Measurements from ENCODE around the gene PAX7. TPM values are rescaled to one million over a fixed set of nuclear protein-coding genes. Genes with fewer than 3 reads are reported as not detected.
A peak's percentile ranks its signal among the peaks of the same experiment; 100 is the strongest.

Gene PAX7
- total and polyA plus RNA-seq, 2 experiments from 2014 or later = 0.03 TPM; not detected in 1

GRCh38 chr1:18649693-18650370, 19.2 kb downstream of the PAX7 start:
- no peak overlapping the region for H3K4me3 ChIP-seq
- H3K36me3 ChIP-seq (ENCODE audit: insufficient read depth) = no peaks in the 10 kb centered on the region; the same call in 1 of the 2 replicates
- H3K4me3 Mint-ChIP-seq = peak overlapping the region; percentile 24; the same call in 1 of the 3 replicates
- H4K20me1 ChIP-seq (replicated peaks; ENCODE audit: insufficient read depth) = peaks cover 11% of the 10 kb centered on the region
- TF ChIP-seq ZNF462 (CRISPR knock-in tag; IDR thresholded peaks at IDR 0.05) (0 out of 2 replicates have a peak, but pooled peaks have one; percentile 54), CREB1 (CRISPR knock-in tag; IDR thresholded peaks at IDR 0.05; ENCODE audit: low read depth) (no peak), EZH2 (IDR thresholded peaks at IDR 0.05; ENCODE audit: low read depth, unreplicated experiment) (peak; percentile 21)
- H3F3A ChIP-seq (replicated peaks; ENCODE audit: low read depth) = peaks cover 31% of the 10 kb centered on the region
- H3K27me3 ChIP-seq (ENCODE audit: insufficient read depth) = peaks cover 94% of the 10 kb centered on the region
- no peak overlapping the region for H3K27ac ChIP-seq (ENCODE audit: low read depth)
- peaks cover 3% of the 10 kb centered on the region; the same call in 1 of the 3 replicates for H3K36me3 Mint-ChIP-seq (ENCODE audit: low read depth)
- peak overlapping the region; percentile 59; the same call in 1 of the 2 replicates for H3K27ac Mint-ChIP-seq
- no peaks in the 10 kb centered on the region for H3K79me2 ChIP-seq (replicated peaks; ENCODE audit: insufficient read depth)
- H3K4me2 ChIP-seq = peak overlapping the region; percentile 72
- no peak overlapping the region for H2AFZ ChIP-seq
- H3K4me1 Mint-ChIP-seq = peaks cover 80% of the 10 kb centered on the region
- H3K9me3 Mint-ChIP-seq = peaks cover 9% of the 10 kb centered on the region; the same call in 2 of the 3 replicates
- no peaks in the 10 kb centered on the region for H3K9me2 ChIP-seq (ENCODE audit: insufficient read depth)
- DNase-seq (ENCODE audit: low spot score) = peak; percentile 73
- peaks cover 89% of the 10 kb centered on the region for H3K4me1 ChIP-seq (ENCODE audit: insufficient read depth)
- H3K27me3 Mint-ChIP-seq (ENCODE audit: insufficient read depth, low read depth, poor library complexity) = peaks cover 89% of the 10 kb centered on the region
- peak; percentile 37 for ATAC-seq

- H3K27ac ChIP-seq (ENCODE audit: low read depth) = 0 out of 2 replicates have a peak overlapping the region, but pooled peaks have one; percentile 84
- peak; percentile 28 for ATAC-seq
- no peak overlapping the region for H2AFZ ChIP-seq
- no peaks in the 10 kb centered on the region for H3K79me2 ChIP-seq (replicated peaks; ENCODE audit: insufficient read depth)
- Mint-ChIP-seq H3K4me3 (peak overlapping the region; percentile 31; the same call in 1 of the 3 replicates), H3K9me3 (peaks cover 9% of the 10 kb centered on the region; the same call in 2 of the 3 replicates), H3K27ac (peak overlapping the region; percentile 58; the same call in 1 of the 2 replicates), H3K4me1 (peaks cover 79% of the 10 kb centered on the region), H3K27me3 (ENCODE audit: insufficient read depth, low read depth, poor library complexity) (peaks cover 86% of the 10 kb centered on the region), H3K36me3 (ENCODE audit: low read depth) (peaks cover 3% of the 10 kb centered on the region; the same call in 1 of the 3 replicates)
- peaks cover 19% of the 10 kb centered on the region for H3F3A ChIP-seq (replicated peaks; ENCODE audit: low read depth)
- H3K4me2 ChIP-seq = peak overlapping the region; percentile 83
- no peaks in the 10 kb centered on the region for H3K9me2 ChIP-seq (ENCODE audit: insufficient read depth)
- peaks cover 89% of the 10 kb centered on the region for H3K27me3 ChIP-seq (ENCODE audit: insufficient read depth)
- peak overlapping the region; percentile 42; the same call in 1 of the 2 replicates for H3K4me3 ChIP-seq
- peaks cover 77% of the 10 kb centered on the region for H3K4me1 ChIP-seq (ENCODE audit: insufficient read depth)
- no peak for TF ChIP-seq ZNF331 (CRISPR knock-in tag; IDR thresholded peaks at IDR 0.05; ENCODE audit: low read depth)
- no peak for TF ChIP-seq CREB1 (CRISPR knock-in tag; IDR thresholded peaks at IDR 0.05; ENCODE audit: low read depth)
- peak; percentile 68 for TF ChIP-seq NANOG (IDR thresholded peaks at IDR 0.05; ENCODE audit: borderline replicate concordance)
- TF ChIP-seq EZH2 (IDR thresholded peaks at IDR 0.05; ENCODE audit: low read depth, unreplicated experiment) = no peak
- TF ChIP-seq STAT1 (IDR thresholded peaks at IDR 0.05; ENCODE audit: unreplicated experiment) = no peak
- no peaks in the 10 kb centered on the region; the same call in 1 of the 2 replicates for H3K36me3 ChIP-seq (ENCODE audit: insufficient read depth)
- H4K20me1 ChIP-seq (replicated peaks; ENCODE audit: insufficient read depth) = no peaks in the 10 kb centered on the region; the same call in 1 of the 2 replicates
- peak; percentile 89 for DNase-seq (ENCODE audit: low spot score)
These were observed 21.1 kb downstream of the PAX7 start for GRCh38 chr1:18651713-18652112.
